PC-3 (cell line): Measurements from ENCODE around the gene LMO1.

ENCODE experiments used
- CTCF ChIP-seq: fragments of 300-600 bp; sonication (generic); conservative IDR thresholded peaks from 2 replicates; pipeline ENCODE4 v1.5.1; 2017; ENCODE audit warnings: antibody characterized with exemption, low read depth, mild to moderate bottlenecking, low read length
- EZH2 ChIP-seq: fragments of 300-600 bp; sonication (generic); IDR thresholded peaks from one replicate; pipeline ENCODE4 v1.6.1; 2017; ENCODE audit warnings: antibody characterized with exemption, mild to moderate bottlenecking, low read length; ENCODE audit not compliant: unreplicated experiment
- EZH2phosphoT487 ChIP-seq: fragments of 300-600 bp; sonication (generic); IDR thresholded peaks from 2 replicates; pipeline ENCODE4 v1.6.1; 2018; ENCODE audit warnings: mild to moderate bottlenecking, antibody characterized with exemption, low read length, borderline replicate concordance

- no peak for TF ChIP-seq CTCF
- TF ChIP-seq EZH2: no peak
- no peak for TF ChIP-seq EZH2phosphoT487
Measured at GRCh38 chr11:8229299-8230177, 34.1 kb downstream of the LMO1 start.
